T-cell (primary cell): ENCODE data around the gene PTPRM. TPM values are rescaled to one million over a fixed set of nuclear protein-coding genes. Genes with fewer than 3 reads are reported as not detected.

Experiments used
- ATAC-seq, 4 experiments: fragments of 200-7000 bp in 3 of 4; fragments of 150-1000 bp in 1 of 4; cut with Tn5 transposase; replicated peaks in 1 of 4; 1 replicate in 3 of 4; 2 replicates in 1 of 4; pipeline ENCODE4 v1.10.0; 2021; ENCODE audit warnings: moderate library complexity in 3 of 4, mild to moderate bottlenecking in 2 of 4, moderate number of reproducible peaks in 1 of 4
- CTCF ChIA-PET, 2 donors: fragments of 300-600 bp; sonication (Branson Sonifier 250); formaldehyde crosslinking; loops; one replicate each; lab custom pipeline; 2022; ENCODE audit warnings: antibody characterized with exemption in 2 of 2; lab: Charles Lee
- POLR2A ChIA-PET, 2 donors: fragments of 300-600 bp; sonication (Branson Sonifier 250); formaldehyde crosslinking; loops; one replicate each; lab custom pipeline; 2022; ENCODE audit warnings: antibody characterized with exemption in 2 of 2; lab: Charles Lee
- DNase-seq, 35 experiments: peaks; one replicate each; pipeline versions ENCODE4 v3.0.0 to v3.0.0-alpha.2; 2013 to 2023
- H3K27ac ChIP-seq: one replicate; pipeline ENCODE4 v1.5.1; 2013; ENCODE audit warnings: low read length
- H3K27me3 ChIP-seq, 2 experiments: replicated peaks in 1 of 2; 1 replicate in 1 of 2; 2 replicates in 1 of 2; pipeline versions ENCODE4 v1.6.1 to v1.7.0; 2013; ENCODE audit warnings: low read length in 1 of 2, mixed read lengths in 1 of 2; ENCODE audit not compliant: control insufficient read depth in 2 of 2, insufficient read depth in 2 of 2; ENCODE audit errors: extremely low read depth in 1 of 2
- H3K36me3 ChIP-seq, 2 donors: 1 replicate in 1 of 2; 2 replicates in 1 of 2; pipeline versions ENCODE4 v1.6.1 to v1.7.0; 2013; ENCODE audit warnings: low read length in 1 of 2; ENCODE audit not compliant: control insufficient read depth in 2 of 2, insufficient read depth in 1 of 2; ENCODE audit errors: extremely low read depth in 1 of 2
- H3K4me1 ChIP-seq, 2 experiments: 1 replicate in 1 of 2; 2 replicates in 1 of 2; pipeline versions ENCODE4 v1.6.1 to v1.7.0; 2013; ENCODE audit warnings: low read length in 2 of 2, mixed read lengths in 1 of 2; ENCODE audit not compliant: insufficient read depth in 2 of 2, control insufficient read depth in 1 of 2; ENCODE audit errors: extremely low read depth in 1 of 2
- H3K4me3 ChIP-seq, 2 donors: 1 replicate in 1 of 2; 2 replicates in 1 of 2; pipeline versions ENCODE4 v1.5.1 to v1.7.0; 2013; ENCODE audit warnings: mild to moderate bottlenecking in 2 of 2, low read length in 1 of 2, moderate library complexity in 1 of 2; ENCODE audit not compliant: control insufficient read depth in 1 of 2; ENCODE audit errors: extremely low read depth in 1 of 2
- H3K9me3 ChIP-seq: 2 replicates; pipeline ENCODE4 v1.7.0; 2013
- H3K27ac Mint-ChIP-seq, 2 donors: one replicate each; pipeline ENCODE4 v1.8.0; 2020 to 2021; ENCODE audit warnings: mild to moderate bottlenecking in 2 of 2, mixed read lengths in 2 of 2
- H3K27me3 Mint-ChIP-seq, 2 donors: one replicate each; pipeline ENCODE4 v1.8.0; 2021 to 2022; ENCODE audit warnings: mixed read lengths in 2 of 2
- H3K36me3 Mint-ChIP-seq: one replicate; pipeline ENCODE4 v1.8.0; 2021; ENCODE audit warnings: mixed read lengths
- H3K4me1 Mint-ChIP-seq, 3 donors: one replicate each; pipeline ENCODE4 v1.8.0; 2020 to 2022; ENCODE audit warnings: mixed read lengths in 3 of 3, mild to moderate bottlenecking in 1 of 3
- H3K4me3 Mint-ChIP-seq, 3 donors: one replicate each; pipeline ENCODE4 v1.8.0; 2020 to 2022; ENCODE audit warnings: mild to moderate bottlenecking in 3 of 3, mixed read lengths in 3 of 3, moderate library complexity in 3 of 3
- H3K9me3 Mint-ChIP-seq, 3 donors: one replicate each; pipeline ENCODE4 v1.8.0; 2020 to 2022; ENCODE audit warnings: mixed read lengths in 3 of 3
- WGBS: methylation state at CpG from one replicate; pipeline ENCODE4 v1.1.5; 2013; ENCODE audit warnings: missing lambda C conversion rate; ENCODE audit not compliant: insufficient coverage; 5-methylcytosine and 5-hydroxymethylcytosine counted together
- total RNA-seq, 35 experiments: library from RNA in 6 of 35; stranded (reverse) in 6 of 35; fragments of 120-200 nt in 1 of 35; gene quantifications; one replicate each; pipeline versions ENCODE4 v1.2.1 to v1.2.4 and lab custom pipeline; 2013 to 2026

Gene PTPRM
- total RNA-seq, 5 donors from 2014 or later (not counting 1 experiment from before 2014, with no cell fraction given), result 4.1 to 47.4 (median 7.1) TPM

DNA sequence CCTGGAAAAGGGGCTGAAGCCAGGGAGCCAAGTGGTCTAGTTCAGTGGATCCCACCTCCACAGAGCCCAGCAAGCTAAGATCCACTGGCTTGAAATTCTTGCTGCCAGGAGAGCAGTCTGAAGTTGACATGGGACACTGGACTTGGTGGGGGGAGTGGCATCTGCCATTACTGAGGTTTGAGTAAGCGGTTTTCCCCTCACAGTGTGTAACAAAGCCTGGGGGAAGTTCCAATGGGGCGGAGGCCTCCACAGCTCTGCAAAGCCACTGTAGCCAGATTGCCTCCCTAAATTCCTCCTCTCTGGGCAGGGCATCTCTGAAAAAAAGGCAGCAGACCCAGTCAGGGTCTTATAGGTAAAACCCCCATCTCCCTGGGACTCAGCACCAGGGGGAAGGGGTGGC lies 144.4 kb downstream of the PTPRM start:
- no peak overlapping the region for H3K27ac Mint-ChIP-seq
- no peaks in the 10 kb centered on the region for H3K4me1 Mint-ChIP-seq
- H3K4me1 ChIP-seq, result no peaks in the 10 kb centered on the region
- no peaks in the 10 kb centered on the region for H3K27me3 Mint-ChIP-seq
- peaks cover 10 to 26% (median 12%) of the 10 kb centered on the region in 3 donors for H3K9me3 Mint-ChIP-seq
- H3K36me3 Mint-ChIP-seq, result no peaks in the 10 kb centered on the region
- ATAC-seq, result no peak
- peaks cover 0 to 5% of the 10 kb centered on the region in 2 experiments for H3K27me3 ChIP-seq
- DNase-seq, result no peak
- H3K36me3 ChIP-seq, result no peaks in the 10 kb centered on the region
- no peak overlapping the region for H3K27ac ChIP-seq
- no peak overlapping the region for H3K4me3 ChIP-seq
- no CpG with 5 or more reads among the region's 2 CpGs for WGBS
- no peaks in the 10 kb centered on the region for H3K9me3 ChIP-seq
- H3K4me3 Mint-ChIP-seq, result no peak overlapping the region
- POLR2A ChIA-PET, result no interaction called here
- CTCF ChIA-PET, result no interaction called here

DNA sequence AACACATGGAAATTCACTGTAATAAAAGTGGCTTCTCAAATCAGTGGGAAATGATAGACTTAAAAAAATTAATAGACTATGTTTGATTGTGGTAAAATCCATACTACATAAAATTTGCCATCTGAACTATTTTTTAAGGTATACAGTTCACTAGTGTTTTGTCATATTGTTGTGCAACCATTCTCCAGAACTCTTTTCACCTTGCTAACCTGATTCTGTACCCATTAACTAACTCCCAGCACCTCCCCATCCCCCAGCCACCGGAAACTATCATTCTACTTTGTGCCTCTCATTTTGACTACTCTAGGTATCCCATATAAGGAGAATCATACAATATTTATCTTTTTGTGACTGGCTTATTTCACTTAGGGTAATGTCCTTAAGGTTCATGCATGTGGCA lies 153.3 kb downstream of the PTPRM start:
- no peaks in the 10 kb centered on the region for H3K9me3 ChIP-seq
- H3K4me1 ChIP-seq, result no peaks in the 10 kb centered on the region
- Mint-ChIP-seq H3K4me1 (no peaks in the 10 kb centered on the region), H3K36me3 (no peaks in the 10 kb centered on the region), H3K9me3 (peaks cover 3 to 21% (median 9%) of the 10 kb centered on the region in 3 donors), H3K4me3 (no peak overlapping the region), H3K27ac (no peak overlapping the region), H3K27me3 (no peaks in the 10 kb centered on the region)
- ChIA-PET POLR2A (no interaction called here), CTCF (no interaction called here)
- ATAC-seq (no peak), DNase-seq (no peak)
- WGBS, result no CpG with 5 or more reads among the region's 1 CpG
- no peak overlapping the region for H3K27ac ChIP-seq
- no peaks in the 10 kb centered on the region for H3K36me3 ChIP-seq
- no peak overlapping the region for H3K4me3 ChIP-seq
- H3K27me3 ChIP-seq, result no peaks in the 10 kb centered on the region

DNA sequence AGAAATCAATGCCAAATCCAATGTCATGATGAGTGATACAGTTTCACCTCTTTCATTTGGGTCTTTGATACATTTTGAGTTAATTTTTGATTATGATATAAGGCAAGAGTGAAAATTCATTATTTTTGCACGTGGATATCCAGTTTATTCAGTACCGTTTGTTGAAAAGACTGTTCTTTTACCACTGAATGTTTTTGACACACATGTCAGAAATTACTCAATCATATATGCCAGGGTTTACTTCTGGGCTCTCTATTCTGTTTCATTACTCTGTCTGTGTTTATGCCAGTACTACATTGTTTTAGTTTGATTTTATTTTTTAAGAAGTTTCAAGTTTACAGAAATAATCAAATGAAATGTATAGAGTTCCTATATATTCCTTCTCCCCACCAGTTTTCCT lies 154.4 kb downstream of the PTPRM start:
- DNase-seq (no peak), ATAC-seq (no peak)
- H3K27me3 ChIP-seq, result no peaks in the 10 kb centered on the region
- Mint-ChIP-seq H3K27me3 (no peaks in the 10 kb centered on the region), H3K27ac (no peak overlapping the region), H3K4me3 (no peak overlapping the region), H3K4me1 (no peaks in the 10 kb centered on the region), H3K9me3 (peaks cover 3 to 18% (median 5%) of the 10 kb centered on the region in 3 donors), H3K36me3 (no peaks in the 10 kb centered on the region)
- H3K27ac ChIP-seq, result no peak overlapping the region
- no peaks in the 10 kb centered on the region for H3K4me1 ChIP-seq
- no peaks in the 10 kb centered on the region for H3K36me3 ChIP-seq
- CTCF ChIA-PET, result no interaction called here
- WGBS, result no CpG with 5 or more reads among the region's 2 CpGs
- H3K9me3 ChIP-seq, result no peaks in the 10 kb centered on the region
- POLR2A ChIA-PET, result no interaction called here
- H3K4me3 ChIP-seq, result no peak overlapping the region

DNA sequence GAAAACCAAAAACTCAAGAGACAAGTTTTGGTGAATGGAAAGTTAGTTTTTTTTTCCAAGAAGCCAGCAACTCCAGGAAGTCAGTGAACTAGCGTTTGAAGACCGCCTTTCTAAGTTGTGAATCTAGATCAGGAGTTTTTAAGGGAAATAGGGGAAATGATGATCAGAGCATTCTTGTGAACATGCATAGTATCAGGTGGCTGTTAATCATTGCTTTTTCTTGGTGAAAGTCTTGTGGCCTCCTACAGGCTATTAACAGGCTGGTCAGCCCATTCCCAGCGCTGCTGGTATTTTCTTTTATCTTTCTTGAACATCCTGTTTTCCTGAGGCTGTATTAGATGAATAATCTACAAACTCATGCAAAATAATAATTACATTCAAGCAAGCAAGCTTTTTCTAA lies 155.8 kb downstream of the PTPRM start:
- H3K9me3 ChIP-seq, result no peaks in the 10 kb centered on the region
- ATAC-seq, result no peak
- POLR2A ChIA-PET, result no interaction called here
- H3K4me3 ChIP-seq, result no peak overlapping the region
- Mint-ChIP-seq H3K4me3 (no peak overlapping the region), H3K9me3 (peaks cover 3 to 18% (median 5%) of the 10 kb centered on the region in 3 donors), H3K27ac (no peak overlapping the region), H3K27me3 (no peaks in the 10 kb centered on the region), H3K36me3 (no peaks in the 10 kb centered on the region), H3K4me1 (no peaks in the 10 kb centered on the region)
- no peaks in the 10 kb centered on the region for H3K27me3 ChIP-seq
- CTCF ChIA-PET, result no interaction called here
- H3K36me3 ChIP-seq, result no peaks in the 10 kb centered on the region
- H3K27ac ChIP-seq, result no peak overlapping the region
- no peaks in the 10 kb centered on the region for H3K4me1 ChIP-seq
- DNase-seq, result no peak
- WGBS, result 92% methylated on average over 2 of the region's 3 CpGs

DNA sequence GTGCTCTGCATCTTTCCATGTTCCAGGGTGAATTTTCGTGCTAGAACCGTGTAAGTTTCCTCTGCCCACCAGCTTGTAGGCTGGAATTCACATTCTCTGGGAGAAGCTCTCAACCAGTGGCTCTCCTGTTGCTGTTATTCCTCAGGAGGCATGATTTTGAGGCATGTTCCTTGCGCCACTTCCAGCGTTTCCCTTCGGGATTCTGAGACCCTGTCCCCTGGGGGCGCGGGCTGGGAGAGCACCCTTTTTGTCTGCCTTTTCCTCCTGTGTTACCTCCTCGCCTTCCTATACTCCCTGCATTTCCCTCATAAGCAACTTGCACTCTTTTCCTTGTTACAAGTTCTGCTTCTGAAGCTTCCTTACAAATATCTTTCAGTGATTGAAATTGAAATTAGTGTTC lies 156.4 kb downstream of the PTPRM start:
- Histone ChIP-seq H3K9me3 (no peaks in the 10 kb centered on the region), H3K36me3 (no peaks in the 10 kb centered on the region), H3K4me1 (no peaks in the 10 kb centered on the region), H3K27ac (no peak overlapping the region), H3K27me3 (no peaks in the 10 kb centered on the region), H3K4me3 (no peak overlapping the region)
- DNase-seq (no peak), ATAC-seq (no peak)
- no peaks in the 10 kb centered on the region for H3K4me1 Mint-ChIP-seq
- no peak overlapping the region for H3K4me3 Mint-ChIP-seq
- ChIA-PET CTCF (no interaction called here), POLR2A (interaction anchor here in 1 of 2 donors (0.7 kb wide), 1 partner anchor 332 kb away, joined by 3 read pairs; no protein-coding TSS in a partner anchor)
- no peaks in the 10 kb centered on the region for H3K27me3 Mint-ChIP-seq
- H3K27ac Mint-ChIP-seq, result no peak overlapping the region
- WGBS, result 78% methylated on average over 7 of the region's 8 CpGs
- H3K9me3 Mint-ChIP-seq, result peaks cover 3 to 12% (median 5%) of the 10 kb centered on the region in 3 donors
- H3K36me3 Mint-ChIP-seq, result no peaks in the 10 kb centered on the region

DNA sequence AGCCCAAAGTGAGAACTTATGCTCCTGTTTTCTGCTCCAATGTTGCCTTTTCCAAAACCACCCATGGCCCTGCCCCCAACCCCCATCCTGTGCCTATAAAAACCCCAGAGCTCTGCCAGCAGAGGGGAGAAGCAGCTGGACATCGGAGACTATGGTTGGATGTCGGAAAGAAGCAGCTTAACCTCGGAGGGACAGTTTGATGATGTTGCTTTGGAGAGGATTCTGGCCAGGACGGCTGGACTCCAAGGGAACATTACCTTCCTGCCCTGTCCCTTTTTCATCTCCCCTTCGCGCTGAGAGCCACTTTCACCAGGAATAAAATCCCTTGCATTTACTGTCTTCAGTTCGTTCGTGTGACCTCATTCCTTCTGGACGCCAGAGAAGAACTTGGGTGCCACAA lies 158.4 kb downstream of the PTPRM start:
- POLR2A ChIA-PET, result no interaction called here

DNA sequence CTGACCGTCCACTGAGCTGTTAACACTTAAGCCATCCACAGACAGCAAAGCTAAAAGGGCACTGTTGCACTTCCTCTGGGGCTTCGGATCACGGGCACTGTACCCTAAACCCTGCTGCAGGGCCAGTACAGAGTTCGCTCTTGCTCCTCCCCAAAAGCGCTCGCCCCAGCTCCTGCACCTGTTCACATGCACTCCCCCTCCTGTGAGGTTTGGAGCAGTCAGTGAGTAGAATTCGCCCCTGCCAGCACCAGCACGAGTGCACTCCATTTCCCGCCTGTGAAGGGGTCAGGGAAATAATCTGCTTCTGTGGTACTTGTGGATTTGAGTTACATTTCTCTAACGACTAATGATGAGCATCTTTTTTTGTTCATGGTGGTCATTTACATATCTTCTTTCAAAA lies 158.8 kb downstream of the PTPRM start:
- Histone ChIP-seq H3K4me3 (no peak overlapping the region), H3K4me1 (no peaks in the 10 kb centered on the region), H3K9me3 (no peaks in the 10 kb centered on the region), H3K36me3 (no peaks in the 10 kb centered on the region), H3K27ac (no peak overlapping the region), H3K27me3 (no peaks in the 10 kb centered on the region)
- no peak overlapping the region for H3K27ac Mint-ChIP-seq
- H3K4me1 Mint-ChIP-seq, result no peaks in the 10 kb centered on the region
- WGBS, result 85% methylated on average over 4 of the region's 10 CpGs
- no peak overlapping the region for H3K4me3 Mint-ChIP-seq
- DNase-seq (no peak), ATAC-seq (no peak)
- ChIA-PET POLR2A (no interaction called here), CTCF (no interaction called here)
- no peaks in the 10 kb centered on the region for H3K27me3 Mint-ChIP-seq
- peaks cover 2 to 5% (median 3%) of the 10 kb centered on the region in 3 donors for H3K9me3 Mint-ChIP-seq
- no peaks in the 10 kb centered on the region for H3K36me3 Mint-ChIP-seq

More for the DNA sequence above, 158.4 kb downstream of the PTPRM start:
- Histone ChIP-seq H3K4me1 (no peaks in the 10 kb centered on the region), H3K27me3 (no peaks in the 10 kb centered on the region), H3K9me3 (no peaks in the 10 kb centered on the region), H3K36me3 (no peaks in the 10 kb centered on the region), H3K4me3 (no peak overlapping the region), H3K27ac (no peak overlapping the region)
- ATAC-seq (no peak), DNase-seq (no peak)
- Mint-ChIP-seq H3K4me1 (no peaks in the 10 kb centered on the region), H3K4me3 (no peak overlapping the region), H3K36me3 (no peaks in the 10 kb centered on the region), H3K9me3 (peaks cover 3 to 5% (median 4%) of the 10 kb centered on the region in 3 donors), H3K27me3 (no peaks in the 10 kb centered on the region), H3K27ac (no peak overlapping the region)
- 87% methylated on average over 5 of the region's 9 CpGs for whole genome bisulfite sequencing
- CTCF ChIA-PET, result no interaction called here
